K562 (cell line): ENCODE measurements around the gene GPR139. TPM values are rescaled to one million over a fixed set of nuclear protein-coding genes. Genes with fewer than 3 reads are reported as not detected.

Experiments
- ATAC-seq: fragments of 200-7000 bp; cut with Tn5 transposase; 3 replicates; pipeline ENCODE4 v1.9.1; 2020; ENCODE audit warnings: moderate library complexity
- BruUV-seq: library from RNA; stranded (reverse); fragments of 400-500 nt; replicated peaks from 2 replicates; lab custom pipeline; 2021; lab: Mats Ljungman, UMichigan
- CTCF ChIA-PET: fragments of 300-600 bp; formaldehyde crosslinking; extraction: SDS; loops from one replicate; lab custom pipeline; 2021; ENCODE audit warnings: low intra/inter-chr PET ratio; lab: Yijun Ruan, JAX
- POLR2A ChIA-PET: fragments of 300-600, 350-650 bp; sonication (Branson Sonifier 250); formaldehyde crosslinking; extraction: SDS; loops from one replicate; lab custom pipeline; 2021; ENCODE audit warnings: antibody characterized with exemption, inconsistent platforms; lab: Yijun Ruan, JAX
- DNase-seq, 4 experiments: peaks; one replicate each; pipeline versions ENCODE4 v3.0.0 to v3.0.0-alpha.2; 2011 to 2018; ENCODE audit warnings: low spot score in 3 of 4, mixed read lengths in 3 of 4; ENCODE audit errors: extremely low read depth in 1 of 4
- FAIRE-seq: peaks from 2 replicates; lab custom pipeline; 2011; peaks lifted over from hg19 to GRCh38; lab: Jason Lieb, UNC
- H2AFZ ChIP-seq: 2 replicates; pipeline ENCODE4 v1.6.0; 2011; ENCODE audit warnings: low read depth, low read length, control low read depth, inconsistent platforms
- H3K27ac ChIP-seq: fragments of 200-600 bp; 3 replicates; pipeline ENCODE4 v1.8.0; 2011; ENCODE audit warnings: low read depth, mild to moderate bottlenecking, control low read depth, inconsistent platforms, low read length, moderate library complexity, mixed read lengths; ENCODE audit errors: extremely low read depth
- H3K27me3 ChIP-seq, 2 experiments: fragments of 300-600 bp in 1 of 2; 2 replicates in 1 of 2; 3 replicates in 1 of 2; pipeline versions ENCODE4 v1.6.0 to v1.8.0; 2011; ENCODE audit warnings: inconsistent platforms in 2 of 2, low read length in 2 of 2, mild to moderate bottlenecking in 1 of 2, mixed read lengths in 1 of 2, moderate library complexity in 1 of 2; ENCODE audit not compliant: control insufficient read depth in 2 of 2, insufficient read depth in 2 of 2
- H3K36me3 ChIP-seq: fragments of 300-600 bp; 3 replicates; pipeline ENCODE4 v1.8.0; 2011; ENCODE audit warnings: mild to moderate bottlenecking, low read length, inconsistent platforms; ENCODE audit not compliant: control insufficient read depth, insufficient read depth
- H3K4me1 ChIP-seq, 2 experiments: fragments of 200-600 bp in 1 of 2; replicated peaks in 1 of 2; 2 replicates in 1 of 2; 3 replicates in 1 of 2; pipeline versions ENCODE4 v1.5.1 to v1.8.0; 2011; ENCODE audit warnings: inconsistent platforms in 2 of 2, low read length in 2 of 2, mild to moderate bottlenecking in 1 of 2, mixed read lengths in 1 of 2, moderate library complexity in 1 of 2; ENCODE audit not compliant: control insufficient read depth in 2 of 2, insufficient read depth in 2 of 2
- H3K4me2 ChIP-seq: 2 replicates; pipeline ENCODE4 v1.6.1; 2011; ENCODE audit warnings: low read length, control low read depth, inconsistent platforms, mixed read lengths; ENCODE audit not compliant: insufficient read depth
- H3K4me3 ChIP-seq: fragments of 200-600 bp; sonication (generic), shearing (Covaris generic); 2 replicates; pipeline ENCODE4 v1.5.1; 2016; ENCODE audit warnings: control low read depth, inconsistent platforms
- H3K79me2 ChIP-seq: fragments of 200-600 bp; 3 replicates; pipeline ENCODE4 v1.8.0; 2011; ENCODE audit warnings: low read length, inconsistent platforms; ENCODE audit not compliant: control insufficient read depth, insufficient read depth
- H3K9ac ChIP-seq, 2 experiments: 2 replicates each; pipeline versions ENCODE4 v1.6.0 to v1.6.1; 2011; ENCODE audit warnings: low read depth in 2 of 2, low read length in 2 of 2, control low read depth in 1 of 2, inconsistent platforms in 1 of 2, mild to moderate bottlenecking in 1 of 2, mixed read lengths in 1 of 2; ENCODE audit not compliant: insufficient read depth in 1 of 2
- H3K9me1 ChIP-seq: one replicate; pipeline ENCODE4 v1.6.0; 2011; ENCODE audit warnings: inconsistent platforms, mild to moderate bottlenecking, low read length, moderate library complexity; ENCODE audit not compliant: control insufficient read depth, insufficient read depth
- H3K9me3 ChIP-seq: replicated peaks from 2 replicates; pipeline ENCODE4 v1.5.1; 2011; ENCODE audit warnings: low read depth, low read length, inconsistent platforms; ENCODE audit not compliant: control insufficient read depth, insufficient read depth
- H4K20me1 ChIP-seq: replicated peaks from 2 replicates; pipeline ENCODE4 v1.6.1; 2011; ENCODE audit warnings: low read length, inconsistent platforms, mixed read lengths; ENCODE audit not compliant: control insufficient read depth, insufficient read depth
- CTCF ChIP-seq, 3 experiments: IDR thresholded peaks in 2 of 3; conservative IDR thresholded peaks in 1 of 3; 2 replicates each; pipeline ENCODE4 v1.5.1; 2011 to 2012; ENCODE audit warnings: low read length in 3 of 3, mild to moderate bottlenecking in 3 of 3, control low read depth in 2 of 3, improper control_type of control experiment in 1 of 3, inconsistent platforms in 1 of 3, low read depth in 1 of 3, mixed read lengths in 1 of 3, moderate library complexity in 1 of 3; ENCODE audit not compliant: insufficient read depth in 2 of 3
- MCM2 ChIP-seq: fragments of 450-650 bp; IDR thresholded peaks from 2 replicates; pipeline ENCODE4 v1.6.1; 2017; ENCODE audit warnings: low read depth, mild to moderate bottlenecking
- PHF20 ChIP-seq: fragments of 450-650 bp; IDR thresholded peaks from 2 replicates; pipeline ENCODE4 v1.6.1; 2018; ENCODE audit not compliant: partially characterized antibody
- TSHZ1 ChIP-seq: fragments of 250-450 bp; sonication (Bioruptor Pico); IDR thresholded peaks from 2 replicates; pipeline ENCODE4 v1.4.0; 2020; ENCODE audit warnings: mild to moderate bottlenecking, moderate library complexity
- ZFP1 ChIP-seq: fragments of 450-650 bp; formaldehyde crosslinking; IDR thresholded peaks from 2 replicates; pipeline ENCODE4 v1.4.0; 2020; ENCODE audit warnings: mild to moderate bottlenecking, mixed read lengths
- ZNF143 ChIP-seq: sonication (generic); formaldehyde crosslinking; IDR thresholded peaks from 2 replicates; pipeline ENCODE4 v1.9.0; 2022; ENCODE audit warnings: mild to moderate bottlenecking, missing genetic modification reagents
- WGBS: fragments of 100-300 bp; shearing (Covaris generic); methylation state at CpG from one replicate; pipeline ENCODE4 v1.1.6; 2016; ENCODE audit warnings: low coverage, mixed read lengths; ENCODE audit not compliant: insufficient coverage; ENCODE audit errors: missing lambda C conversion rate; 5-methylcytosine and 5-hydroxymethylcytosine counted together
- in situ Hi-C: fragments of 300-500 bp; cut with MboI; formaldehyde crosslinking; loops from 4 replicates; pipeline ENCODE4 v1.15.0; 2018; ENCODE audit warnings: inconsistent platforms, mixed read lengths
- intact Hi-C: fragments of 100-400 bp; cut with micrococcal nuclease; formaldehyde crosslinking; loops from 2 replicates; pipeline ENCODE4 v1.14.2; 2022
- polyA plus RNA-seq, 8 experiments: library from polyadenylated mRNA; depleted of rRNA in 4 of 8; stranded (reverse) in 5 of 8; unstranded in 3 of 8; fragments of >200 nt; fragmentation: Nextera tagmentation in 2 of 8; fragmentation: Illumina TruSeq in 1 of 8; extraction: Ambion mirVana in 2 of 8; extraction: Trizol in 1 of 8; gene quantifications; 2 replicates each; pipeline versions ENCODE4 v1.2.1 to v1.2.3, GENCODE V29; 2011 to 2014; ENCODE audit warnings: inconsistent platforms in 1 of 8, missing spikeins in 1 of 8
- total RNA-seq, 7 experiments: library from RNA; depleted of rRNA in 6 of 7; stranded (reverse); fragments of >200 nt in 6 of 7; fragmentation: Illumina TruSeq in 2 of 7; extraction: Trizol in 2 of 7; gene quantifications; 2 replicates each; pipeline versions ENCODE4 v1.2.1 to v1.2.3, GENCODE V29; 2011 to 2021; ENCODE audit warnings: low replicate concordance in 1 of 7
- TF ChIP-seq, protein P1 (sequence below): fragments of 450-650 bp; IDR thresholded peaks from 2 replicates; pipeline ENCODE4 v1.6.1; 2017; ENCODE audit warnings: antibody characterized with exemption, mild to moderate bottlenecking

The GPR139 gene
- total and polyA plus RNA-seq, 9 of the 15 experiments (the other 6 are each of a cell fraction or from before 2014, with no cell fraction given), result not detected

- no peak for TF ChIP-seq TSHZ1 (CRISPR knock-in tag)
Measured at GRCh38 chr16:19994466-19995170, 79.1 kb downstream of the GPR139 start (continued).

DNA sequence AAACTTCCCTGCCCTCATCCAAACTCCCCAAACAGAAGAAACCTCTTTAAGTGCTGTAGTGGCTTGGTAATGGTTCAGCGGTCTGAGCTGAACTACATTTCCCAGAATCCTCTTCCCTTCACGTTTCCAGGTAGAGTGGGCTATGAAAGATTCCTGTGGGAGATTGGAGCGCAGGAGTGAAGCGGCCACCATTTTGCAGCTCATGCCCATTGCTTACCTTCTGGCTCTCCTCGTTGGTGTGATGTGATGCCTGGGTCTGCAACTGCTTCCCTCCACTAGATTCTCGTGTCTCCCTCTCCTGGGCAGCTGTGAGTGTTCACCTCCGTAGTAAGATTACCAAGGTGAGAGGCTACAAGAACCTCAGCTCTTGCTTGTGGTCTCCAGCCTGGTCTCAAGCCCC, 82.1 kb downstream of the GPR139 start:
- H3K9me3 ChIP-seq, result no peaks in the 10 kb centered on the region
- H3K9me1 ChIP-seq, result no peaks in the 10 kb centered on the region
- DNase-seq (peak in 2 of 4 experiments; percentile 3 to 16), ATAC-seq (peak; percentile 70), FAIRE-seq (peak; percentile 29)
- H2AFZ ChIP-seq, result peak overlapping the region; percentile 18
- WGBS, result 2% methylated on average over 7 of the region's 7 CpGs
- peak overlapping the region; percentile 54 for H3K4me2 ChIP-seq
- H3K4me1 ChIP-seq, result no peaks in the 10 kb centered on the region; a peak in 1 of 5 replicates
- no peak overlapping the region; a peak in 1 of 4 replicates for H3K9ac ChIP-seq
- no peak overlapping the region for H3K27ac ChIP-seq
- BruUV-seq, result no TSS peak
- POLR2A ChIA-PET, result interaction anchor here (0.6 to 1.4 kb wide), 2 partner anchors 11 to 79 kb away, joined by 3 read pairs; no protein-coding TSS in a partner anchor
- H3K79me2 ChIP-seq, result no peaks in the 10 kb centered on the region
- intact Hi-C loops, result no loop called here
- H3K36me3 ChIP-seq, result no peaks in the 10 kb centered on the region
- in situ Hi-C loops, result no loop called here
- H3K4me3 ChIP-seq, result no peak overlapping the region
- peaks cover 0 to 19% of the 10 kb centered on the region in 2 experiments; a peak in 4 of 5 replicates for H3K27me3 ChIP-seq
- CTCF ChIA-PET, result no interaction called here
- no peaks in the 10 kb centered on the region for H4K20me1 ChIP-seq
- TF ChIP-seq PHF20, result no peak
- TF ChIP-seq, protein P1, sequence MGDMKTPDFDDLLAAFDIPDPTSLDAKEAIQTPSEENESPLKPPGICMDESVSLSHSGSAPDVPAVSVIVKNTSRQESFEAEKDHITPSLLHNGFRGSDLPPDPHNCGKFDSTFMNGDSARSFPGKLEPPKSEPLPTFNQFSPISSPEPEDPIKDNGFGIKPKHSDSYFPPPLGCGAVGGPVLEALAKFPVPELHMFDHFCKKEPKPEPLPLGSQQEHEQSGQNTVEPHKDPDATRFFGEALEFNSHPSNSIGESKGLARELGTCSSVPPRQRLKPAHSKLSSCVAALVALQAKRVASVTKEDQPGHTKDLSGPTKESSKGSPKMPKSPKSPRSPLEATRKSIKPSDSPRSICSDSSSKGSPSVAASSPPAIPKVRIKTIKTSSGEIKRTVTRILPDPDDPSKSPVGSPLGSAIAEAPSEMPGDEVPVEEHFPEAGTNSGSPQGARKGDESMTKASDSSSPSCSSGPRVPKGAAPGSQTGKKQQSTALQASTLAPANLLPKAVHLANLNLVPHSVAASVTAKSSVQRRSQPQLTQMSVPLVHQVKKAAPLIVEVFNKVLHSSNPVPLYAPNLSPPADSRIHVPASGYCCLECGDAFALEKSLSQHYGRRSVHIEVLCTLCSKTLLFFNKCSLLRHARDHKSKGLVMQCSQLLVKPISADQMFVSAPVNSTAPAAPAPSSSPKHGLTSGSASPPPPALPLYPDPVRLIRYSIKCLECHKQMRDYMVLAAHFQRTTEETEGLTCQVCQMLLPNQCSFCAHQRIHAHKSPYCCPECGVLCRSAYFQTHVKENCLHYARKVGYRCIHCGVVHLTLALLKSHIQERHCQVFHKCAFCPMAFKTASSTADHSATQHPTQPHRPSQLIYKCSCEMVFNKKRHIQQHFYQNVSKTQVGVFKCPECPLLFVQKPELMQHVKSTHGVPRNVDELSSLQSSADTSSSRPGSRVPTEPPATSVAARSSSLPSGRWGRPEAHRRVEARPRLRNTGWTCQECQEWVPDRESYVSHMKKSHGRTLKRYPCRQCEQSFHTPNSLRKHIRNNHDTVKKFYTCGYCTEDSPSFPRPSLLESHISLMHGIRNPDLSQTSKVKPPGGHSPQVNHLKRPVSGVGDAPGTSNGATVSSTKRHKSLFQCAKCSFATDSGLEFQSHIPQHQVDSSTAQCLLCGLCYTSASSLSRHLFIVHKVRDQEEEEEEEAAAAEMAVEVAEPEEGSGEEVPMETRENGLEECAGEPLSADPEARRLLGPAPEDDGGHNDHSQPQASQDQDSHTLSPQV, result no peak
- TF ChIP-seq ZNF143, result peak; percentile 66
- no peak for TF ChIP-seq MCM2
- peak; percentile 15 to 31 (median 22); a peak in 3 of 6 replicates for TF ChIP-seq CTCF (IDR thresholded peaks at IDR 0.05 in 2 of 3, conservative IDR thresholded peaks at IDR 0.05 in 1 of 3; ENCODE audit: insufficient read depth in 2 of 3, low read depth in 1 of 3, low read length in 3 of 3)
- TF ChIP-seq ZFP1, result no peak
